H1 (cell line): Measurements from ENCODE around the gene ELMO2. TPM values are rescaled to one million over a fixed set of nuclear protein-coding genes. Genes with fewer than 3 reads are reported as not detected.

Source experiments
- CTCF ChIA-PET: fragments of 300-600 bp; sonication (Branson Sonifier 250); formaldehyde crosslinking; loops from one replicate; lab custom pipeline; 2021; ENCODE audit not compliant: partially characterized antibody; lab: Charles Lee
- POLR2A ChIA-PET: fragments of 300-600 bp; sonication (Branson Sonifier 250); formaldehyde crosslinking; loops from one replicate; lab custom pipeline; 2021; ENCODE audit warnings: inconsistent platforms; ENCODE audit not compliant: partially characterized antibody; lab: Charles Lee
- DNase-seq, 2 experiments: peaks; one replicate each; pipeline versions ENCODE4 v3.0.0 to v3.0.0-alpha.2; 2010 to 2022; ENCODE audit warnings: low spot score in 2 of 2, low read depth in 1 of 2, mixed read lengths in 1 of 2
- FAIRE-seq: peaks from 2 replicates; lab custom pipeline; 2011; peaks lifted over from hg19 to GRCh38; lab: Jason Lieb, UNC
- H2AFZ ChIP-seq: 2 replicates; pipeline ENCODE4 v1.8.1; 2012; ENCODE audit warnings: low read length, inconsistent platforms
- H2AK5ac ChIP-seq: 2 replicates; pipeline ENCODE4 v1.6.1; 2013; ENCODE audit warnings: low read depth, low read length
- H2BK120ac ChIP-seq: replicated peaks from 2 replicates; pipeline ENCODE3; 2013; ENCODE audit warnings: low read depth, low read length, inconsistent platforms
- H2BK12ac ChIP-seq: 2 replicates; pipeline ENCODE4 v1.6.1; 2013; ENCODE audit warnings: low read depth, low read length
- H2BK15ac ChIP-seq: 2 replicates; pipeline ENCODE4 v1.6.1; 2013; ENCODE audit warnings: low read length
- H2BK20ac ChIP-seq: 2 replicates; pipeline ENCODE4 v1.6.1; 2013; ENCODE audit warnings: low read length
- H2BK5ac ChIP-seq: 2 replicates; pipeline ENCODE4 v1.6.1; 2013; ENCODE audit warnings: low read depth, low read length
- H3K14ac ChIP-seq: 2 replicates; pipeline ENCODE4 v1.6.1; 2013; ENCODE audit warnings: inconsistent platforms; ENCODE audit not compliant: insufficient read length
- H3K18ac ChIP-seq: 2 replicates; pipeline ENCODE4 v1.6.1; 2013; ENCODE audit warnings: low read length; ENCODE audit errors: extremely low read depth
- H3K23ac ChIP-seq: 2 replicates; pipeline ENCODE4 v1.6.1; 2013; ENCODE audit warnings: inconsistent platforms; ENCODE audit not compliant: insufficient read length
- H3K23me2 ChIP-seq: 2 replicates; pipeline ENCODE4 v1.6.1; 2013; ENCODE audit warnings: low read depth, low read length
- H3K27ac ChIP-seq: 2 replicates; pipeline ENCODE4 v1.6.1; 2011; ENCODE audit warnings: low read depth, low read length, inconsistent platforms
- H3K27me3 ChIP-seq, 4 experiments: replicated peaks in 1 of 4; 1 replicate in 1 of 4; 2 replicates in 3 of 4; pipeline versions ENCODE4 v1.6.1 to v1.8.1; 2011 to 2013; ENCODE audit warnings: low read length in 3 of 4, mild to moderate bottlenecking in 3 of 4, inconsistent platforms in 2 of 4, mixed read lengths in 2 of 4, moderate library complexity in 1 of 4; ENCODE audit not compliant: control insufficient read depth in 3 of 4, insufficient read depth in 3 of 4; ENCODE audit errors: extremely low read depth in 1 of 4
- H3K36me3 ChIP-seq, 4 experiments: 2 replicates each; pipeline versions ENCODE4 v1.6.1 to v1.8.1; 2011 to 2013; ENCODE audit warnings: mild to moderate bottlenecking in 4 of 4, low read length in 3 of 4, moderate library complexity in 2 of 4, control low read depth in 1 of 4, inconsistent platforms in 1 of 4; ENCODE audit not compliant: insufficient read depth in 4 of 4, control insufficient read depth in 2 of 4
- H3K4ac ChIP-seq: replicated peaks from 2 replicates; pipeline ENCODE3; 2013; ENCODE audit warnings: low read length, low read depth, mixed read lengths, inconsistent platforms; ENCODE audit not compliant: insufficient read length
- H3K4me1 ChIP-seq, 4 experiments: replicated peaks in 1 of 4; 1 replicate in 1 of 4; 2 replicates in 3 of 4; pipeline versions ENCODE4 v1.6.1 to v1.8.1; 2011 to 2013; ENCODE audit warnings: low read length in 3 of 4, inconsistent platforms in 2 of 4, mixed read lengths in 1 of 4; ENCODE audit not compliant: insufficient read depth in 4 of 4, control insufficient read depth in 3 of 4
- H3K4me2 ChIP-seq, 2 experiments: 2 replicates each; pipeline versions ENCODE4 v1.6.1 to v1.8.1; 2011 to 2013; ENCODE audit warnings: low read depth in 2 of 2, low read length in 2 of 2, control low read depth in 1 of 2, inconsistent platforms in 1 of 2, mild to moderate bottlenecking in 1 of 2; ENCODE audit not compliant: insufficient read depth in 1 of 2
- H3K4me3 ChIP-seq, 4 experiments: fragments of 200-600, 300-600 bp in 1 of 4; sonication (generic), shearing (Covaris generic), sonication (Bioruptor Twin) in 1 of 4; 2 replicates each; pipeline versions ENCODE4 v1.5.1 to v1.8.1; 2011 to 2016; ENCODE audit warnings: low read length in 4 of 4, low read depth in 3 of 4, control low read depth in 2 of 4, inconsistent platforms in 2 of 4, mild to moderate bottlenecking in 2 of 4, mixed read lengths in 1 of 4, moderate library complexity in 1 of 4; ENCODE audit not compliant: insufficient read depth in 2 of 4; ENCODE audit errors: extremely low read depth in 1 of 4
- H3K56ac ChIP-seq: replicated peaks from 2 replicates; pipeline ENCODE3; 2013; ENCODE audit warnings: low read depth, mild to moderate bottlenecking, mixed read lengths, low read length, inconsistent platforms; ENCODE audit not compliant: insufficient read length
- H3K79me1 ChIP-seq: 2 replicates; pipeline ENCODE4 v1.6.1; 2013; ENCODE audit warnings: low read depth, low read length, control low read depth
- H3K79me2 ChIP-seq, 2 experiments: 2 replicates each; pipeline versions ENCODE4 v1.6.1 to v1.8.1; 2012 to 2013; ENCODE audit warnings: low read length in 2 of 2, mild to moderate bottlenecking in 2 of 2, inconsistent platforms in 1 of 2; ENCODE audit not compliant: insufficient read depth in 2 of 2, control insufficient read depth in 1 of 2
- H3K9ac ChIP-seq, 4 experiments: replicated peaks in 1 of 4; 1 replicate in 1 of 4; 2 replicates in 3 of 4; pipeline versions ENCODE4 v1.6.1 to v1.8.1; 2011 to 2013; ENCODE audit warnings: low read depth in 3 of 4, low read length in 3 of 4, control low read depth in 2 of 4, mild to moderate bottlenecking in 2 of 4, moderate library complexity in 2 of 4, inconsistent platforms in 1 of 4; ENCODE audit errors: extremely low read depth in 1 of 4
- H3K9me3 ChIP-seq, 2 experiments: 2 replicates each; pipeline versions ENCODE4 v1.6.1 to v1.8.1; 2012 to 2013; ENCODE audit warnings: mild to moderate bottlenecking in 2 of 2, moderate library complexity in 2 of 2, control low read depth in 1 of 2, inconsistent platforms in 1 of 2, low read depth in 1 of 2, low read length in 1 of 2, mixed read lengths in 1 of 2; ENCODE audit not compliant: insufficient read depth in 2 of 2
- H4K20me1 ChIP-seq, 2 experiments: replicated peaks in 1 of 2; 2 replicates each; pipeline versions ENCODE3 to v1.8.1; 2011 to 2013; ENCODE audit warnings: inconsistent platforms in 2 of 2, low read length in 2 of 2, mild to moderate bottlenecking in 1 of 2; ENCODE audit not compliant: insufficient read depth in 2 of 2, control insufficient read depth in 1 of 2
- H4K5ac ChIP-seq: 2 replicates; pipeline ENCODE4 v1.6.1; 2013; ENCODE audit warnings: low read length, low read depth, mixed read lengths, inconsistent platforms; ENCODE audit not compliant: insufficient read length
- H4K8ac ChIP-seq: 2 replicates; pipeline ENCODE4 v1.8.0; 2013; ENCODE audit warnings: mild to moderate bottlenecking, moderate library complexity, low read length, inconsistent platforms; ENCODE audit not compliant: insufficient read depth; ENCODE audit errors: extremely low read depth
- H4K91ac ChIP-seq: replicated peaks from 2 replicates; pipeline ENCODE3; 2013; ENCODE audit warnings: low read length, mixed read lengths, inconsistent platforms; ENCODE audit not compliant: insufficient read length
- ASH2L ChIP-seq: fragments of 200-600, 300-600 bp; sonication (generic); IDR thresholded peaks from one replicate; pipeline ENCODE4 v1.7.1; 2017; ENCODE audit warnings: low read length
- BRCA1 ChIP-seq: IDR thresholded peaks from 2 replicates; pipeline ENCODE4 v1.6.1; 2012; ENCODE audit warnings: low read depth, low read length, improper control_type of control experiment
- CBX8 ChIP-seq: fragments of 300-800, 300-1000 bp; sonication (generic); IDR thresholded peaks from 2 replicates; pipeline ENCODE4 v1.7.1; 2016; ENCODE audit warnings: low read depth, low read length, borderline replicate concordance
- CEBPB ChIP-seq: IDR thresholded peaks from 2 replicates; pipeline ENCODE4 v1.6.1; 2012; ENCODE audit warnings: low read depth, low read length
- CREB1 ChIP-seq: IDR thresholded peaks from 2 replicates; pipeline ENCODE4 v1.6.1; 2012; ENCODE audit warnings: inconsistent platforms
- FOSL1 ChIP-seq: IDR thresholded peaks from 2 replicates; pipeline ENCODE4 v1.6.1; 2011; ENCODE audit warnings: mild to moderate bottlenecking, low read depth, low read length, moderate library complexity; ENCODE audit not compliant: insufficient read depth
- GABPA ChIP-seq: IDR thresholded peaks from 2 replicates; pipeline ENCODE4 v1.6.1; 2011; ENCODE audit warnings: mild to moderate bottlenecking, low read length, moderate library complexity, borderline replicate concordance; ENCODE audit not compliant: insufficient read depth
- MAX ChIP-seq: IDR thresholded peaks from 2 replicates; pipeline ENCODE4 v1.6.1; 2012; ENCODE audit warnings: inconsistent platforms
- NRF1 ChIP-seq: IDR thresholded peaks from 2 replicates; pipeline ENCODE4 v1.6.1; 2011; ENCODE audit warnings: mild to moderate bottlenecking, low read depth, low read length, improper control_type of control experiment
- RXRA ChIP-seq: IDR thresholded peaks from 2 replicates; pipeline ENCODE4 v1.6.1; 2011; ENCODE audit warnings: low read depth, mild to moderate bottlenecking, low read length, moderate library complexity; ENCODE audit not compliant: insufficient read depth
- SP1 ChIP-seq: IDR thresholded peaks from 2 replicates; pipeline ENCODE4 v1.6.1; 2011; ENCODE audit warnings: low read depth, low read length
- SRF ChIP-seq: IDR thresholded peaks from 2 replicates; pipeline ENCODE4 v1.6.1; 2011; ENCODE audit warnings: mild to moderate bottlenecking, low read depth, low read length, moderate library complexity
- ZNF274 ChIP-seq: IDR thresholded peaks from 2 replicates; pipeline ENCODE4 v1.7.0; 2012; ENCODE audit warnings: low read length, borderline replicate concordance; ENCODE audit errors: extremely low read depth
- WGBS, 2 experiments: shearing (Covaris generic) in 1 of 2; methylation state at CpG; one replicate each; pipeline versions ENCODE4 v1.1.6 to v1.1.7; 2013 to 2015; ENCODE audit warnings: low lambda C conversion rate in 2 of 2, mixed read lengths in 2 of 2, inconsistent platforms in 1 of 2, low coverage in 1 of 2, missing lambda C conversion rate in 1 of 2; ENCODE audit not compliant: insufficient replicate concordance in 2 of 2, insufficient coverage in 1 of 2, insufficient read length in 1 of 2; ENCODE audit errors: extremely low coverage in 1 of 2, missing lambda C conversion rate in 1 of 2; 5-methylcytosine and 5-hydroxymethylcytosine counted together
- polyA plus RNA-seq, 7 experiments: library from polyadenylated mRNA; depleted of rRNA in 3 of 7; stranded (reverse) in 5 of 7; unstranded in 2 of 7; fragments of >200 nt in 5 of 7; fragments of 200-250 nt in 2 of 7; gene quantifications; 1 replicate in 5 of 7; 2 replicates in 1 of 7; 4 replicates in 1 of 7; pipeline versions ENCODE4 v1.2.1 to v1.2.3, GENCODE V29; 2011 to 2013; ENCODE audit warnings: missing spikeins in 2 of 7, mixed read lengths in 2 of 7
- total RNA-seq: library from RNA; stranded (reverse); fragmentation: NEBNext Ultra II Directional; extraction: Animal tissue kit (Norgen Biotek cat#: 25700); gene quantifications from 2 replicates; pipeline ENCODE4 v1.2.1, GENCODE V29; 2021

Gene ELMO2
- total and polyA plus RNA-seq, 2 of the 8 experiments (the other 6 are each of a cell fraction or from before 2014, with no cell fraction given) = 34.3 to 39.7 TPM

GRCh38 chr20:46358346-46359058 is 47.9 kb downstream of the ELMO2 start:
- POLR2A ChIA-PET = interaction anchor here (0.6 to 1.9 kb wide), 8 partner anchors 8 to 46 kb away, joined by 3 to 7 read pairs (median 3); no protein-coding TSS in a partner anchor
- H3K79me1 ChIP-seq = peaks cover 6% of the 10 kb centered on the region; the same call in 1 of the 2 replicates
- WGBS, 2 experiments = 88% methylated on average over 18 of the region's 19 CpGs; no CpG with 5 or more reads in 1 of the 2 experiments
- peaks cover 0 to 2% (median 0%) of the 10 kb centered on the region in 4 experiments; a peak in 2 of 7 replicates for H3K4me1 ChIP-seq
- DNase-seq (no peak), FAIRE-seq (no peak)
- H4K91ac ChIP-seq = no peak overlapping the region
- H3K9me3 ChIP-seq = no peaks in the 10 kb centered on the region
- H2BK20ac ChIP-seq = no peak overlapping the region
- H4K20me1 ChIP-seq = peaks cover 8 to 25% of the 10 kb centered on the region in 2 experiments
- peaks cover 0 to 10% of the 10 kb centered on the region in 2 experiments; a peak in 2 of 4 replicates for H3K79me2 ChIP-seq
- no peak overlapping the region for H2BK12ac ChIP-seq
- no peak overlapping the region for H4K5ac ChIP-seq
- no peak overlapping the region; the same call in 1 of the 2 replicates for H4K8ac ChIP-seq
- H3K9ac ChIP-seq = no peak overlapping the region
- H3K36me3 ChIP-seq = peaks cover 3 to 11% (median 4%) of the 10 kb centered on the region in 4 experiments
- no peak overlapping the region for H3K18ac ChIP-seq
- no peak overlapping the region for H3K56ac ChIP-seq
- no peak overlapping the region for H2BK5ac ChIP-seq
- H3K4ac ChIP-seq = no peak overlapping the region
- H3K14ac ChIP-seq = no peak overlapping the region
- H3K27ac ChIP-seq = no peak overlapping the region
- CTCF ChIA-PET = interaction anchor here (0.6 to 5.5 kb wide), 7 partner anchors 9 to 291 kb away, joined by 3 to 29 read pairs (median 3); no protein-coding TSS in a partner anchor
- H3K4me2 ChIP-seq = no peak overlapping the region
- no peak overlapping the region for H2AK5ac ChIP-seq
- H3K23ac ChIP-seq = no peak overlapping the region
- H3K27me3 ChIP-seq = no peaks in the 10 kb centered on the region
- H2BK15ac ChIP-seq = no peak overlapping the region
- no peak overlapping the region for H2AFZ ChIP-seq
- TF ChIP-seq MAX = no peak
- TF ChIP-seq CREB1 = no peak
- no peak for TF ChIP-seq ZNF274
- no peak for TF ChIP-seq CEBPB
- TF ChIP-seq RXRA = no peak
- TF ChIP-seq CBX8 = no peak
- TF ChIP-seq SRF = no peak
- no peak for TF ChIP-seq ASH2L
- TF ChIP-seq BRCA1 = no peak
- no peak for TF ChIP-seq SP1
- TF ChIP-seq FOSL1 = no peak
- no peak for TF ChIP-seq NRF1
- no peak for TF ChIP-seq GABPA
- no peak overlapping the region for H3K4me3 ChIP-seq
- peaks cover 2% of the 10 kb centered on the region; the same call in 1 of the 2 replicates for H3K23me2 ChIP-seq
- no peak overlapping the region for H2BK120ac ChIP-seq
